ENCODE data around the gene AFF1.

AFF1 gene

DNA sequence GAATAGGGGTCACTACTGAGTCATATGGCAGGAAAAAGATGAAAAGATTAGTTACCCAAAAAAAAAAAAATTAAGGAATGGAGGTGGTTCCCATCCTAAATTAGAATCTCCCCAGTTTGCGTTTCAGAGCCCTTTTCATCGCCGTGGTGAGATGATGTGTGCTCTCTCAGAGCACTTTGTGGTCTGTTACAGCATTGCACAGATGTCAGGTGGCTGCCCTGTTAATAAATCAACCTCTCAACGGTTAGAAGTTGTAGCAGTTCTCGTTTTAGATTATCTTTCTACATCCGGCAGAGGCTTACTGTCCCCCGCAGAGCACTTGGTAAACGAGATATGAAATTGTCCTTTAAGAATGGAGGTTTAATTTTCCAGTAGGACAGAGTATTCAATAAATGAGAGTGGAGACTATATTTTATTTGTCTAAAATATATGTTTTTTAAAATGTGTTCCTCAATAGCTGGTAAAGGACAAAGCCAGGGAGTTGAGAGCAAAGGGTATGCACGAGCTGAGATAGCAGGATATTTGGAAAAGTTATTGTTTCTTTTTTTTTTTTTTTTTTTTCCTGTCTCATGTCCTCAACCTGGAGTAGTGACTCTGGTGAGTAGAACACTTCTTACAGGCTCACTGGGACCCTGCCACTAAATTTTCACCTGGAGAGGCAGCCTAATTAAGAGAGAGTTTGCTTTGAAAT, 26.9 kb downstream of the AFF1 start:
- peaks cover 69% of the 10 kb centered on the region for H3K4me1 ChIP-seq (ENCODE audit: control insufficient read depth, low read depth, low read length)
- no peak overlapping the region for H3K27ac ChIP-seq (ENCODE audit: low read length)
- no peaks in the 10 kb centered on the region for H3K9me3 ChIP-seq (ENCODE audit: control insufficient read depth, low read depth, low read length)
- no peak overlapping the region for H3K4me3 ChIP-seq (ENCODE audit: low read length)
- no peaks in the 10 kb centered on the region for H3K36me3 ChIP-seq (ENCODE audit: control insufficient read depth, low read depth, low read length)
- no peaks in the 10 kb centered on the region for H3K27me3 ChIP-seq (ENCODE audit: control insufficient read depth, insufficient read depth, low read length)
- no peak overlapping the region for H3K9ac ChIP-seq (ENCODE audit: low read length)

DNA sequence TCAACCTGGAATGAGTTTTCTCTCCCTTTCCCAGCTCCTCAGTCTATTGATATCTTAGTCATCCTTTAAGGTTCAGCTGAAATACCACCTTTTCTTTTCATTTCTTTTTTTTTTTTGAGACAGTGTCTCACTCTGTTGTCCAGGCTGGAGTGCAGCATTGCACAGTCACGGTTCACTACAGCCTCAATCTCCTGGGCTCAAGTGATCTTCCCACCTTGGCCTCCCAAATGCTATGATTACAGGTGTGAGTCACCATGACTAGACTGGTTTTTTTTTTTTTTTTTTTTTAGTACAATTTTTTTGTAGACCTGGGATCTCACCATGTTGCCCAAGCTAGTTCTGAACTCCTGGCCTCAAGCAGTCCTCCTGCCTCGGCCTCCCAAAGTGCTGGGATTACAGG, 28.9 kb downstream of the AFF1 start:
- H3K27me3 ChIP-seq (ENCODE audit: control insufficient read depth, insufficient read depth, low read length) = no peaks in the 10 kb centered on the region
- no peaks in the 10 kb centered on the region for H3K9me3 ChIP-seq (ENCODE audit: control insufficient read depth, low read depth, low read length)
- H3K4me3 ChIP-seq (ENCODE audit: low read length) = no peak overlapping the region
- peaks cover 71% of the 10 kb centered on the region for H3K4me1 ChIP-seq (ENCODE audit: control insufficient read depth, low read depth, low read length)
- no peaks in the 10 kb centered on the region for H3K36me3 ChIP-seq (ENCODE audit: control insufficient read depth, low read depth, low read length)
- no peak overlapping the region for H3K9ac ChIP-seq (ENCODE audit: low read length)
- H3K27ac ChIP-seq (ENCODE audit: low read length) = no peak overlapping the region

DNA sequence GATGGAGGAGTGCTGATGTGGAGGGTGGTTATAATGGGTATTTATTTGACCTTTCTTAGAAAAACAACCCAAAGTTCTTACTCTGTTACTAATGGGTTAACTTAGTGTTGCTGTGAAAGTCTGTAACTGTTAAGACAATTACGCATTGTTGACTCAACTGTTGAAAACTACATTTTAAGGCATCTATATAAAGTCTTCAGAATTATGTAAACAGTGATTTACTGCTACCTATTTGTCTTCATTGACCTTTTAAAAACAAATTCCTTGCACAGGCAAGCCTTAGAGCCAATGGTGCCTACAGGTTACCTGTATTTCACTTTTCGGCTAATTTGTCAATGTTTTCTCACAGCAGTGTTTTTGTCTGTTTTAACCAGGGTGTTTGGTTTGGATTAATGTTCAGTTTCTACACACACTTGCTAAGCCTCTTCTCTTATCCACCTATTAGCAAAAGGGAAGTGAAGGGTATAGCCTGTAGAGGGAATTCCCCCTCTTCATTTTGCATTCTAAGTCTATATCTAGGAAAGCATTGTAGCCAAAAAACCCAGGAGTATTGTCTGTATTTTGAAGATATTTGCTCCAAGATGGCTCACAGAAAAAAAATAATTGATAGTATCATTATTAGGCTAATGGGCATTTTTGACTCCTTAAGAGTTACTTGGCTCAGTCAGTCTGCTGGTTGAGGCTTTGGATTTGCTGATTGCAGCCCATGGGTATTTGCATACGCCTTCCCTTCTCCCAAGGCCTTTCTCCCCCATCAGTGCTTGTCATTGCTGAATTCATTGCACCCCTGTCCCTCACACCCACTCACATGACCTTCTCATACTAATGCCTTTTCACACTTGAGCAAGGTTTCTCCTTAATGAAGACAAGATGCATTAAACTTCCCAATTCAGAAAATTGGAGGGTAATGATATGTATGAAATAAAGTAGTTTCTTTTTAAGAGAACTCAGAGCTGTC, 30.5 kb downstream of the AFF1 start:
- peaks cover 59% of the 10 kb centered on the region for H3K4me1 ChIP-seq (ENCODE audit: control insufficient read depth, low read depth, low read length)

DNA sequence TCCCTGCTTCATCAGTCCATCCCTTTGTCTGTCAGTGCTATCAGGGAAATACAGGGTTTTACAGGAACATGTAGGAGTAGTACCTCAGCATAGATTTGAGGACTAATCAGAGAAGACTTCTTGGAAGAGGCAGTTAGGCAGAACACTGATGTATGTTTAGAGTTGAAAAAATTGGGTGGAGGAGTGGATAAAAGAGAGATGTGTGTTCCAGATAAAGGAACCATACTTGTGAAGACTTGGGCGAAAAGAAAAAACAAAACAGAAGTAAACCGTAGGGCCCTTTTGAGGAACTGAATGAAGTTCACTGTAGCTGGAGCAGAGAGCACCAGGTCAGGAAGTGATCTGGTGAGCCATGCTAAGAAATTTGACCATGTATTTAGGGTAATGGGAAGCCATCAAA, 32.3 kb downstream of the AFF1 start:
- Histone ChIP-seq H3K27ac (ENCODE audit: low read length) (no peak overlapping the region), H3K9ac (ENCODE audit: low read length) (no peak overlapping the region), H3K4me1 (ENCODE audit: control insufficient read depth, low read depth, low read length) (peaks cover 47% of the 10 kb centered on the region)

More for the DNA sequence above, 30.5 kb downstream of the AFF1 start:
- H3K36me3 ChIP-seq (ENCODE audit: control insufficient read depth, low read depth, low read length) = no peaks in the 10 kb centered on the region
- H3K27me3 ChIP-seq (ENCODE audit: control insufficient read depth, insufficient read depth, low read length) = no peaks in the 10 kb centered on the region
- no peak overlapping the region for H3K27ac ChIP-seq (ENCODE audit: low read length)
- no peak overlapping the region for H3K4me3 ChIP-seq (ENCODE audit: low read length)
- H3K9ac ChIP-seq (ENCODE audit: low read length) = no peak overlapping the region
- H3K9me3 ChIP-seq (ENCODE audit: control insufficient read depth, low read depth, low read length) = no peaks in the 10 kb centered on the region

DNA sequence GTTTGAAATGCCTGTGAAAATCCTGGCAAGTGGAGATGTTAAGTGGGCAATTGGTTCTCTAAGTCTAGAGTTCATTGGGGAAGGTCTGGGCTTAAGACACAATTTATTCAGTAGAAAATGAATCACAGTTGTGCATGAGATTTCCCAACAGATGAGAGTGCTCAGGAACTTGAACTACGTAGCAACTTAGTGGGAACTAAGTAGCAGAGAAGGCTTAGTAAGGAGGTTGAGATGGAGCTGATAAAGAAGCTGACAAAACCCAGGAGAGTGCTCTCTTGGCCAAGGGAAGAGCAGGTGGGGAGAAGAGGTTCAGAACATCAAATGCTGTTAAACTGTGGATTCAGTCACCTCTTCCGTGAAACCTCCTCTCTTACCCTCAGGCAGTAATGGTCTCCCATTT, 33.0 kb downstream of the AFF1 start:
- Histone ChIP-seq H3K4me1 (ENCODE audit: control insufficient read depth, low read depth, low read length) (peaks cover 44% of the 10 kb centered on the region), H3K4me3 (ENCODE audit: low read length) (no peak overlapping the region)

More for the DNA sequence above, 32.3 kb downstream of the AFF1 start:
- Histone ChIP-seq H3K4me3 (ENCODE audit: low read length) (no peak overlapping the region), H3K27me3 (ENCODE audit: control insufficient read depth, insufficient read depth, low read length) (no peaks in the 10 kb centered on the region), H3K9me3 (ENCODE audit: control insufficient read depth, low read depth, low read length) (no peaks in the 10 kb centered on the region), H3K36me3 (ENCODE audit: control insufficient read depth, low read depth, low read length) (no peaks in the 10 kb centered on the region)

DNA sequence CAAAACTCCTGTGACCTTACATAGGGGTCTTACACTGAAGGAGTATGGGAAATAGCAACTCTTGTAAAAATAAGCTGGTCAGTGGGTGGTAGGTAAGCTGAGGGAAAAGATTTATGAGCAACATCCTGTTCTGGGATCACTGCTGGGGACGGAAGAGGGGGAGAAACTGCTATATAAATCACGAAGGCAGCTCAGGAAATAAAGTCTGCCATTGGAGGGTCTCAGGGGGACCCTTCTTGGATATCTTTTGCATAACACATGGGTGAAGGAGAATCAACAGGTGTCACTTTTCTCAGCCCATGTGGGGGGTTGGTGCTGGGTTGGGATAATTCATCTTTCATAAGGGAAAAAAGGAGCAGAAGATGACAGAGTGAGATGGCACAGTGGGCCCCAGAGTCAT, 33.7 kb downstream of the AFF1 start:
- no peak overlapping the region for H3K4me3 ChIP-seq (ENCODE audit: low read length)

More for the DNA sequence above, 33.0 kb downstream of the AFF1 start:
- no peaks in the 10 kb centered on the region for H3K27me3 ChIP-seq (ENCODE audit: control insufficient read depth, insufficient read depth, low read length)
- no peaks in the 10 kb centered on the region for H3K36me3 ChIP-seq (ENCODE audit: control insufficient read depth, low read depth, low read length)
- no peak overlapping the region for H3K9ac ChIP-seq (ENCODE audit: low read length)
- H3K27ac ChIP-seq (ENCODE audit: low read length) = no peak overlapping the region
- H3K9me3 ChIP-seq (ENCODE audit: control insufficient read depth, low read depth, low read length) = no peaks in the 10 kb centered on the region

DNA sequence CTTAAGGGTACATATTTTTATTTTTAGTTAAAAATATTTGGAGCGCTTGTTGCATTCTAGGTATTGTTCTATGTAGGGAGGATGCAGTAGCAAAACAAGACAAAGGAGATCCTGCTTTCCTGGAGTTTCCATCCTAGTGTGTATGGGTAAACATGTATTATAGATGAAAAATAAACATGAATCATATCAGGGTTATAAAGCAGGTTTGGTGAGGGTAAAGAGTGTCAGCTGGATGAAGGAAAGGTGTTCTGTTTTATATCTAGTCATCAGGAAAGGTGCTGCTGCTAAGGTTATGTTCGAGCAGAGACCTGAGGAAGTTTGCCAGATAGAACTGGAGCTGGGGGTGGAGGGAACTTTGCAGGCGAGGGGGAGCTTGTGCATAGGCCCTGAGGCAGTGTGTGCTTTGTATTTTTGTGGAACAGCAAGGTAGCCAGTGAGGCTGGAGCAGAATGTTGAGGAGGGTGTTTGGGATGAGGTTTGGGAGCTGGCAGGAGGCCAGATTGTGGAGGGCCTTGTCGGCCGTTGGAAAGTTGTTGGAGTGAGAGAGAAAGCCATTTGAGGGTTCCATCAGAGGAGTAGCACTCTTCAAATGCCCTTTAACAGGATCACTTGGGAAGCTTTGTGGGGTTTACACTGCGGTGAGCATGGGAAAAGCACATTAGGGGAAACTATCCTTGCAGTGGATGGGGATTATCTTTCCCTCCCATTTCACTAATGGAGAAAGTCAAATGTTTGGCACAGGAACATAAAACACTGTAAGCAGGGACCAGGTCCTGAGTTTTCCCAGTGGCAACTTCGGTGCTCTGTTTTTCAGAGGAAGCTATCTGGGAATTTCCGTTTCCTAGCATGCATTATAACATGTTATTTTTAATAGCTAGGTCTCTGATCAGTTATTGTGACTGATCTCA, 35.9 kb downstream of the AFF1 start:
- Histone ChIP-seq H3K9ac (ENCODE audit: low read length) (no peak overlapping the region), H3K4me3 (ENCODE audit: low read length) (no peak overlapping the region), H3K36me3 (ENCODE audit: control insufficient read depth, low read depth, low read length) (no peaks in the 10 kb centered on the region), H3K4me1 (ENCODE audit: control insufficient read depth, low read depth, low read length) (peaks cover 35% of the 10 kb centered on the region), H3K27me3 (ENCODE audit: control insufficient read depth, insufficient read depth, low read length) (no peaks in the 10 kb centered on the region), H3K9me3 (ENCODE audit: control insufficient read depth, low read depth, low read length) (no peaks in the 10 kb centered on the region), H3K27ac (ENCODE audit: low read length) (no peak overlapping the region)

More for the DNA sequence above, 33.7 kb downstream of the AFF1 start:
- Histone ChIP-seq H3K9ac (ENCODE audit: low read length) (no peak overlapping the region), H3K4me1 (ENCODE audit: control insufficient read depth, low read depth, low read length) (peaks cover 46% of the 10 kb centered on the region), H3K27ac (ENCODE audit: low read length) (no peak overlapping the region), H3K36me3 (ENCODE audit: control insufficient read depth, low read depth, low read length) (no peaks in the 10 kb centered on the region), H3K9me3 (ENCODE audit: control insufficient read depth, low read depth, low read length) (no peaks in the 10 kb centered on the region), H3K27me3 (ENCODE audit: control insufficient read depth, insufficient read depth, low read length) (no peaks in the 10 kb centered on the region)

DNA sequence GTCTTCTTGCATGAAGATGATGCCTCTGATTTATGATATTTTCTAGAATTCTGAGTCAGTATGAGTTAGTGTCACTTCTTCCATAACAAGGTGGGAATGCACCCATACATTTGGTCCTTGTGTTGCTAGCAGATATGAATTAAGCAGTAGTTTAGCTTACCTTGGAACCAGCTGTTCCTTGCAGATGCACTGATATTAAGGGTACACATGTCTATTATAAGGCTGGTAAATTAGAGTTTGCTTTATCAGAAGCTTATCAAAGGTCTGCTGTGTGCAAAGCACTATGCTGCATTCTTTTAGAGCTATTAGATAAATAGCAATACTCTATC, 36.5 kb downstream of the AFF1 start:
- H3K4me1 ChIP-seq (ENCODE audit: control insufficient read depth, low read depth, low read length) = peaks cover 28% of the 10 kb centered on the region
- no peaks in the 10 kb centered on the region for H3K9me3 ChIP-seq (ENCODE audit: control insufficient read depth, low read depth, low read length)
- no peaks in the 10 kb centered on the region for H3K27me3 ChIP-seq (ENCODE audit: control insufficient read depth, insufficient read depth, low read length)
- no peak overlapping the region for H3K27ac ChIP-seq (ENCODE audit: low read length)
- no peak overlapping the region for H3K9ac ChIP-seq (ENCODE audit: low read length)
- no peaks in the 10 kb centered on the region for H3K36me3 ChIP-seq (ENCODE audit: control insufficient read depth, low read depth, low read length)
- no peak overlapping the region for H3K4me3 ChIP-seq (ENCODE audit: low read length)

DNA sequence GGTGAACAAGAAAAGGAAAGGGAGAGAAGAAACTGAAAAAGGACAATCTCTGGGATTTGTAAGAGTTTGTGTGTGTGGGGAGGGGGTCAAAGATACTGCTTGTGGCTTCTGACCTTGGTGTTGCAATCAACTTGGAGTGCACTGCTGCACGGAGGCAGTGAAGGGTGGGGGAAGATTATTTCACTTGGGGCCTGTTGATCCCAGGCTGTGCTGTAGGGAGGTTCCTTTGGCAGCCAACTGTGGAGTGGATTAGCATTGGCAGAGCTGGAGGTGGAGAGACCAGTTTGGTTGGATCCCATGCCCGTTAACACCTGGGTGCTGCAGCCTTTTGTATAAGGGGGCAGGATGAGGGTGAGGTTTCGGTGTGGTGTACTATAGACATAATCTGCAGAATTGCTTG, 38.2 kb downstream of the AFF1 start:
- Histone ChIP-seq H3K27me3 (ENCODE audit: control insufficient read depth, insufficient read depth, low read length) (no peaks in the 10 kb centered on the region), H3K9ac (ENCODE audit: low read length) (no peak overlapping the region), H3K27ac (ENCODE audit: low read length) (peak overlapping the region; percentile 12), H3K4me1 (ENCODE audit: control insufficient read depth, low read depth, low read length) (peaks cover 19% of the 10 kb centered on the region), H3K4me3 (ENCODE audit: low read length) (no peak overlapping the region), H3K9me3 (ENCODE audit: control insufficient read depth, low read depth, low read length) (no peaks in the 10 kb centered on the region), H3K36me3 (ENCODE audit: control insufficient read depth, low read depth, low read length) (no peaks in the 10 kb centered on the region)

DNA sequence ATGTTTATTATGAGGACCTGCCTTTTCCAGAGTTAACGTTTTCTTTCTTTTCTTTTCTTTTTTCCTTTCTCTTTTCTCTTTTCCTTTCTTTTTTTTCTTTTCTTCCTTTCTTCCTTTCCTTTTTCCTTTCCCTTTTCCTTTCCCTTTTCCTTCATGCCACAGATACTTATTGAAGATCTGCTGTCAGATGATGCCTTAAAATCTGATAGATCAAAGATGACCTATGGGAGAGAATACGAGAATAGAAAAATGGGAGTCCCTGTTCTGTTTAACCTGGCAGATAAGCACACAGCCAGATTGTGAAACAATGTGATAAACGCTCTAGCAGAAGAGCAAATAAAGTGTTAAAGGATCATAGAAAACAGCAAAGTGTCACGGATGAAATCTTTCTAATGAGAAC, 38.9 kb downstream of the AFF1 start:
- no peaks in the 10 kb centered on the region for H3K27me3 ChIP-seq (ENCODE audit: control insufficient read depth, insufficient read depth, low read length)
- H3K9me3 ChIP-seq (ENCODE audit: control insufficient read depth, low read depth, low read length) = no peaks in the 10 kb centered on the region
- no peak overlapping the region for H3K9ac ChIP-seq (ENCODE audit: low read length)
- H3K36me3 ChIP-seq (ENCODE audit: control insufficient read depth, low read depth, low read length) = no peaks in the 10 kb centered on the region
- no peak overlapping the region for H3K27ac ChIP-seq (ENCODE audit: low read length)
- H3K4me3 ChIP-seq (ENCODE audit: low read length) = no peak overlapping the region
- peaks cover 15% of the 10 kb centered on the region for H3K4me1 ChIP-seq (ENCODE audit: control insufficient read depth, low read depth, low read length)

DNA sequence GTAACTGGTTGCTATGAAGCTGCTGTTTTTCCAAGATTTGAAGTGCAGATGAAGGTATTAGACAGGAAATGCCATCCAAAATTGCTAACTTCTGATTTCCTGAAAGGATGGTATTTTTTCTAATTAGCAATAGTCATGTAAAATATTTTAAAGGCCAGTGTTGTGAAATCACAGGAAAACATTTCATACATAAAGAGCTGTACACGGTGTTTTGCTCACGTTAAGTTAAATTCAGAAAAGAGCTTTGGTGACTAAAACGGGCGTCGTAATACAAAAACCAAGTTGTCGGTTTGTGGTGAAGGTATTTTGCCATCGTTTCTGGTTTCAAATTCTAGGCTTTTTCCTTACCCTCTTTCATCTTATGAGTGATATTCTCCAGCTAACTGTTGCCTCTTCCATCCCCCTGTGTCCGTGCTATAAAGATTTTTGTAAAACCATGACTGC, 39.8 kb downstream of the AFF1 start:
- Histone ChIP-seq H3K27ac (ENCODE audit: low read length) (no peak overlapping the region), H3K9me3 (ENCODE audit: control insufficient read depth, low read depth, low read length) (no peaks in the 10 kb centered on the region), H3K4me3 (ENCODE audit: low read length) (no peak overlapping the region), H3K36me3 (ENCODE audit: control insufficient read depth, low read depth, low read length) (no peaks in the 10 kb centered on the region), H3K4me1 (ENCODE audit: control insufficient read depth, low read depth, low read length) (peaks cover 15% of the 10 kb centered on the region), H3K9ac (ENCODE audit: low read length) (no peak overlapping the region), H3K27me3 (ENCODE audit: control insufficient read depth, insufficient read depth, low read length) (no peaks in the 10 kb centered on the region)

Measured in iPS-18a (cell line).